Bronchial epithelial cell (primary cell): ENCODE data around the gene DYSF. TPM values are rescaled to one million over a fixed set of nuclear protein-coding genes. Genes with fewer than 3 reads are reported as not detected.

Experiments
- DNase-seq: peaks from one replicate; pipeline ENCODE4 v3.0.0-alpha.2; 2010; ENCODE audit warnings: low read depth
- FAIRE-seq: peaks from 2 replicates; lab custom pipeline; 2011; peaks lifted over from hg19 to GRCh38; lab: Jason Lieb, UNC
- H3K27me3 ChIP-seq: 2 replicates; pipeline ENCODE4 v1.5.1; 2011; ENCODE audit warnings: low read length; ENCODE audit not compliant: control insufficient read depth, insufficient read depth
- H3K36me3 ChIP-seq: 2 replicates; pipeline ENCODE4 v1.5.1; 2011; ENCODE audit warnings: low read length; ENCODE audit not compliant: control insufficient read depth, insufficient read depth
- H3K4me3 ChIP-seq: 2 replicates; pipeline ENCODE4 v1.5.1; 2011; ENCODE audit warnings: mild to moderate bottlenecking, low read depth, low read length, control low read depth
- CTCF ChIP-seq: IDR thresholded peaks from 2 replicates; pipeline ENCODE4 v1.5.1; 2011; ENCODE audit warnings: mild to moderate bottlenecking, moderate library complexity, low read length, control low read depth, inconsistent platforms; ENCODE audit not compliant: insufficient read depth, severe bottlenecking
- total RNA-seq: library from RNA; depleted of rRNA; stranded (reverse); fragments of >200 nt; gene quantifications from 2 replicates; pipeline ENCODE4 v1.2.1, GENCODE V29; 2014

DYSF gene
- total RNA-seq, 1 donor from 2014 or later: under 0.01 TPM

GRCh38 chr2:71689968-71690834 lies 236.8 kb downstream of the DYSF start:
- Histone ChIP-seq H3K4me3 (no peak overlapping the region), H3K36me3 (no peaks in the 10 kb centered on the region), H3K27me3 (no peaks in the 10 kb centered on the region)
- DNase-seq: no peak
- peak; percentile 77 for FAIRE-seq
- TF ChIP-seq CTCF: no peak

- H3K36me3 ChIP-seq: no peaks in the 10 kb centered on the region
- FAIRE-seq (no peak), DNase-seq (no peak)
- H3K27me3 ChIP-seq: peaks cover 1% of the 10 kb centered on the region
- no peak for TF ChIP-seq CTCF
- H3K4me3 ChIP-seq: no peak overlapping the region
Observed at GRCh38 chr2:71690876-71691475, 237.6 kb downstream of the DYSF start.

- H3K27me3 ChIP-seq: peaks cover 1% of the 10 kb centered on the region
- FAIRE-seq (no peak), DNase-seq (no peak)
- no peaks in the 10 kb centered on the region for H3K36me3 ChIP-seq
- H3K4me3 ChIP-seq: no peak overlapping the region
- no peak for TF ChIP-seq CTCF
Observed at GRCh38 chr2:71691747-71692441, 238.5 kb downstream of the DYSF start.

- no peak for TF ChIP-seq CTCF
- FAIRE-seq (no peak), DNase-seq (no peak)
- Histone ChIP-seq H3K27me3 (peaks cover 1% of the 10 kb centered on the region), H3K4me3 (no peak overlapping the region), H3K36me3 (no peaks in the 10 kb centered on the region)
Observed at GRCh38 chr2:71692621-71693277, 239.4 kb downstream of the DYSF start.

- Histone ChIP-seq H3K27me3 (peaks cover 1% of the 10 kb centered on the region), H3K4me3 (no peak overlapping the region), H3K36me3 (no peaks in the 10 kb centered on the region)
- TF ChIP-seq CTCF: no peak
- FAIRE-seq: no peak
- DNase-seq: no peak
Observed at GRCh38 chr2:71693286-71694270, 240.2 kb downstream of the DYSF start.
